ENCODE results near the gene NRBP1.

DNA sequence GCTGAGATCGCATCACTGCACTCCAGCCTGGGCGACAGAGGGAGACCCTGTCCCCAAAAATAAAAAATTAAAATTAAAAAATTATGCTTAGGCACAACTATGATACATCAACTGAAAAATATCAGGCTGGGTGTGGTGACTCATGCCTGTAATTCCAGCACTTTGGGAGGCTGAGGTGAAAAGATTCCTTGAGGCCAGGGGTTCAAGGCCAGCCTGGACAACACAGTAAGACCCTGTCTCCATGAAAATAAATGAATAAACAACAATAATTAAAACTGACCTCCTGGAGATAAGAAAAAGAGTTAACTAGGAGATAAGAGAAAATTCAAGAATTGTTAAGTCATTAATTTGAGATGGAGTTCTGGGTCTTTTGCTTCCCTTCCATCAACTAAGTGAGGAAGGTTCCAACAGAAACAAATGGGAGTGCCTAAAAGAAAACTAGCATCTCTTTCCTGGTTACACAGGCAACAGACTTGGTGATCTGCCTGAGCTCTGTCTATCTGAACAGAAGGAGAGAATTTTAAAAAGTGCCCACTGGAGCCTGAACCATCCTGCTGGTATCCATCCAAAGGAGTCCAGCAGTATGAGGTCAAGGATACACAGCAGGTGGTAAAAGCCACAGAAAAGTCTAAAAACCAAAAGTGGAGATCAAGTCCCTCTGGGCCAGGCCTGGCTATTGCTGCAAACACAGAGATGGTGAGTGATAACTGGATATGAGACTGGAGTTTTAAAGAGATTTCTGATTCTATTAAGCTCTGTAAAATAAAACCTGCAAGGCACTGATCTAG, 27.9 kb upstream of the NRBP1 start:
- TF ChIP-seq, protein P1, sequence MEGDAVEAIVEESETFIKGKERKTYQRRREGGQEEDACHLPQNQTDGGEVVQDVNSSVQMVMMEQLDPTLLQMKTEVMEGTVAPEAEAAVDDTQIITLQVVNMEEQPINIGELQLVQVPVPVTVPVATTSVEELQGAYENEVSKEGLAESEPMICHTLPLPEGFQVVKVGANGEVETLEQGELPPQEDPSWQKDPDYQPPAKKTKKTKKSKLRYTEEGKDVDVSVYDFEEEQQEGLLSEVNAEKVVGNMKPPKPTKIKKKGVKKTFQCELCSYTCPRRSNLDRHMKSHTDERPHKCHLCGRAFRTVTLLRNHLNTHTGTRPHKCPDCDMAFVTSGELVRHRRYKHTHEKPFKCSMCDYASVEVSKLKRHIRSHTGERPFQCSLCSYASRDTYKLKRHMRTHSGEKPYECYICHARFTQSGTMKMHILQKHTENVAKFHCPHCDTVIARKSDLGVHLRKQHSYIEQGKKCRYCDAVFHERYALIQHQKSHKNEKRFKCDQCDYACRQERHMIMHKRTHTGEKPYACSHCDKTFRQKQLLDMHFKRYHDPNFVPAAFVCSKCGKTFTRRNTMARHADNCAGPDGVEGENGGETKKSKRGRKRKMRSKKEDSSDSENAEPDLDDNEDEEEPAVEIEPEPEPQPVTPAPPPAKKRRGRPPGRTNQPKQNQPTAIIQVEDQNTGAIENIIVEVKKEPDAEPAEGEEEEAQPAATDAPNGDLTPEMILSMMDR (conservative IDR thresholded peaks at IDR 0.05), result no peak
- no peak for TF ChIP-seq ZFX (IDR thresholded peaks at IDR 0.05)

All from C4-2B (cell line).